GM21723 (cell line): ENCODE measurements around the gene FBXO17.
A peak's percentile ranks its signal among the peaks of the same experiment; 100 is the strongest.

ENCODE experiments used
- ATAC-seq: cut with Tn5 transposase; IDR thresholded peaks from one replicate; pipeline ENCODE4 v1.9.1; 2021; ENCODE audit warnings: mild to moderate bottlenecking, moderate library complexity; ENCODE audit not compliant: unreplicated experiment

Gene FBXO17

DNA sequence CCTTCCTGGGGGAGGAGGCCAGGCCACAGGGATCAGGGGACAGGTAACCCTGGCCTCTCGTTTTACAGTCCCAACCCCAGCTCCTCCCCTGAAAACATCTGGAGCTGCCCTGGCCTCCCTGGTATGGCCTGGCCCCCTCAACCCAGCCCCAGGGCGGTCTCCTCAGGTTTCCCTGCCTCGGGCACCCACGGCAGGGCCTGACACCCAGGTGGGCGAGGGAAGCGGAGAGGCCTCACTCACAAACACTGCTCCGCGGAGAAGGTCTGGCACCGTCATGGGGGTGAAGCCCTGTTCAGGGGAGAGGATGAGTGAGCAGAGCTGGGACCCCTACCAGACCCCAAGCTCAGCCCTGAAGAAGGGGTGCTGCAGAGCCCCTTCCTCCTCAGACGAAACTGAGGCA, 57.0 kb downstream of the FBXO17 start:
- no peak for ATAC-seq

DNA sequence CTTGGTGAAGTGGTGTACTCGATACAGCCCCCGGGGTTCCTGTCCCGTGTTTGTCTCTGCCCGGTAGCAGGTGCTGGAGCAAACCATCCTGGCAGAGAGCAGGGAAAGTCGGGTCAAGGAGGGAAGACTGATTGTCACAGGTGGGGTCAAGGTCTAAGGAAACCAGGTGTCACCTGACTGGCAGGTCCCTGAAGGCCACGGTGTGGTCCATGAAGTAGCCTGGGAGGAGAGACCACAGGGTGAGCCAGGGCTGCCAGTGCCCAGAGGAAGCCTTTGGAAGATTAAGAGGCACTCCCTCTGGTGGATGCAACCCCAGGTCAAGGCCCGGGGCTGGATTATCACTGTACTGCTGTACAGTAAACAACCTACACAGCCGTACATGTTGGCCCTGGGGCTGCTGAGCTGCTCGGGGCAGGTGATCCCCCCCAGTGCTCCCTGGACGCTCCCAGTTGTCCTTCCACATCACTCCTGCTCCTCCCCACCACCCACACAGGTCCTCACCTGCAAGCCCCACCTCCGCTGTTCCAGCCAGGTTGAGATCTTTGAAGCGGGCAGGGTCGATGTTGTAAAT, 57.5 kb downstream of the FBXO17 start:
- no peak for ATAC-seq

DNA sequence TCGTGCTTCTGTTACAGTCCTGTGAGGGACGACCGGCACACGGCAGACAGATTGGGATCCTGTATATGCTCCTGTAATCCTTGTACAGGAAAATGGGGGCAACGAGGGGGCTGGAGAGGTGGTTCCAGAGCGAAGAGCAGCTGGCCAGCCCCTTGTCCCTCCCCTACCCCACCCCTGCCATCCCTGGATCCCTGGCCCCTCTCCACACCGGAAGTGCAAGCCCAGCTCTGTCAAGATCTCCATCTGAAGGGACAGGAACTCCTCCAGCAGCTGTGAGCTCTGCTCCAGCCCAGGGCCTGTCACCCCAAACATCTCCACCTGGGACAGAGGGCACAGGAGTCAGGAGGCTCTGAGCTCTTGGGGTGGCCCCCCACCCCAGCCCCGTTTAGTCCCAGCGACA, 58.0 kb downstream of the FBXO17 start:
- no peak for ATAC-seq

DNA sequence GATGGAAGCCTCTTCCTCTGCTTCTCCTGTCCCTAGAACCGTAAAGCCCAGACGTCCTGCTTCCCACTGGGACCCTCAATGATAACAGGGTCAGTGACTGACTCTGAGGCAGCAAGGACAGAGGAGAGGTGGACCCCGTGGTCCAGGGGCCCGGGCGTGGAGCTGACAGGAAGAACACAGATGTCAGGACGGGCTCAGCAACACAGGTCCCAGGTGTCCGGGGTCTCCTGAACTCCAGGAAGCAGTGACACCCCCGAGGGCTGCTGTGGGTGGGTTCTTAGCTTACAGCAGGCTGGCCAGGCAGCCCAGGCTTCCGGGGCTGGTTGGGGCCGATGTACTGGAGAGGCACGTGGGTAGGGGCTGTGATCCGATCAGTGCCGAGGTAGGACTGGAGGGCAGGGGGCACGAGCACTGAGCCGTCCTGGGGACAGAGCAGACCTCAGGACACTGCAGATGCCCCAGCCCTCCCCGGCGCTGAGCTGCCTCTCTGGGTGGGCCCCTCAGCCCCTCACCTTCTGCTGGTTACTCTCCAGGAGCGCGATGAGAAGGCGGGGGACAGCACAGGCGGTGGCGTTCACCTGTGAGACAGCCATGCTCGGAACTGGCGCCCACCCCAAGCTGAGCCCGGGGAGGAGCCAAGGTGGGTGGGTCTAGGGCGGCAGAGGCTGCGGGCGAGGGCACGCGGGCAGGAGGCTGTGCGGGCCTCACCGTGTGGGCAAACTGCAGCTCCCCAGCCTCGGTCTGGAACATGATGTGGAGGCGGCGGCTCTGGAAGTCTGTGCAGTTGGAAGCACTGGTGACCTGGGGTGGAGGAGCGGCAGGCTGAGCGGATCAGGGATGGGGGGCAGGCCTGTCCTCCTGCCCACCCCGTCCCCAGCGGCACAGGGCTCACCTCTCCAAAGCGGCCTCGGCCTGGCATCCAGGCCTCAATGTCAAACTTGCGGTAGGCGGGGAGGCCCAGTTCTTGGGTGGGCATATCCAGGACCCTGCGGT, 59.9 kb downstream of the FBXO17 start:
- no peak for ATAC-seq

DNA sequence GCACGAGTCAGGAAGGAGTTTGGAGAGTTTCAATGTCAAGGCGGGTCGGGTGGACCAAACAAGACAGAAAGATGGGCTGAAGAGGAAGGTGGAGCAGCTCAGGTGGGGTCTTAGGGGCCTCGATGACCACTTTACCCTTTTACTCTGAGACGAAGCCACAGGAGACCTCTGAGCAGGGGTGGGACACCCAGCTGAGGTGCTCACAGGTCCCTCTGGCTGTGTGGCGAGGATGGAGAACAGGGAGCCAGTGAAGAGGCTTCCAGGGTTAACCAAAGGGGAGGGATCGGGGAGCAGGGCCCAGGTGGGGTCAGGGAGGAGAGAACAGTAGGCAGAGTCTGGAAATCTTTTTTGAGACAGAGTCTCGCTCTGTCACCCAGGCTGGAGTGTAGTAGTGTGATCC, 61.6 kb downstream of the FBXO17 start:
- ATAC-seq = no peak

DNA sequence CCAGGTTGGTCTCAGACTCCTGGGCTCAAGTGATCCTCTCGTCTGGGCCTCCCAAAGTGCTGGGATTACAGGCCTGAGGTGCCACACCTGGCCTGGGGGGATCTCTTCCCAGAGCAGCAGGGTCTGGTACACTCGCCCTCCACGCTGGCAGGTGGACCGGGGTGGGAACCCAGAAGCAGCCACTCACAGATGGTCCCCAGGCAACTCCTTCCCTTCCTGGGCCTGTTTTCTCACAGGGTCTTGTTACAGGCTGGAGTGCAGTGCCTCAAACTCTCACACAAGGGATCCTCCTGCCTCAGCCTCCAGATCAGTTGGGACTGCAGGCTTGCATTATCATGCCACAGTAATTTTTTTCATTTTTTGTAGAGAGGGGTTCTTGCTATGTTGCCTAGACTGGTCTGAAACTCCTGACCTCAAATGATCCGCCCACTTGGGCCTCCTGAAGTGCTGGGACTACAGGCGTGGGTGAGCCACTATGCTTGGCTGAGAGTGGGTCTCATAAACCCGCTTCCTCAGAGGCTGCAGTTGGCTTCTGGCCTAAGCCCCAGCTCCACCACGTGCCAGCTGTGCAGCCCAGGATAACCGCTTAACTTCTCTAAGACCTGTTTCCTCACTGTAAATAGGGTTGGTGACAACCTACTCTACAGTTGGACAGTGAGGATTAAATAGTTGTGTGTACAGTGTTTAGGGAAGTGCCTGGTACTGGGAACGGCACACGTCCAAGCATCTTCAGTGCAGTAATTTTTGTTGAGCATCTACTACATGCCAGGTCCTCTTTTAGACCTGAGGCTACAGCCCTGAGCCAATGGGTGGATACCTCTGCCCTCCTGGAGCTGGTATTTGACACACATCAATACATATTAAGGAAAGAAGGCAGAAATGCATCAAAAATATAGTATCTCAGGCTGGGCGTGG, 62.7 kb downstream of the FBXO17 start:
- ATAC-seq = no peak

DNA sequence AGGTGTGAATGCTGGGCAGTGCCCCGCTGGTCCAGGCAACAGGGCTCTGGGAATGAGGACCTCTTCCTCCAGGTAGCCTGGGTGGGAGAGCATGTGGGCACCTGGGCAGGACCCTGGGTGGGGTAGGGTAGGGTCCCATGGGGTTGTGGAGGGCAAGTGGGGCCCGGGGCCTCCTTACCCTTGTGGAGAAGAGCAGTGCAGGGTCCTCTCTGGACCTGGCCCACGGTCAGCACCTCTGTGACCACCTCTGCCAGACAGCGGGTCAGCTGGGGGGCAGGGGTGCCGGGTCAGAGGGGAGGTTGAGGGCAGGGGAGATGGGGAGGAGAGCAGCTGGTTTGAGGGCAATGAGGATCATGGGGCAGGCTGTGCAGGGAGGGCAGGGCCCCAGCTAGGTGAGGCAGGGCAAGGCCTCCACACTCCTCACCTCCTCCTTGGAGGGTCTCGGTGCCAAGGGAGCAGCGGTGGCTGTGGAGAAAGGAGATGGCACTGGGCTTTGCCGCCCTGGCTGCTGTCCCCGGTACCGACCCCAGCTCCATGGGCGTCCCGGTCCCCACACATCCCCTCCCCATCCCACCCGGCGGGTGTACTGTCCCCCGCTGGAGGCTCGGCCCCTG, 64.0 kb downstream of the FBXO17 start:
- ATAC-seq = no peak

DNA sequence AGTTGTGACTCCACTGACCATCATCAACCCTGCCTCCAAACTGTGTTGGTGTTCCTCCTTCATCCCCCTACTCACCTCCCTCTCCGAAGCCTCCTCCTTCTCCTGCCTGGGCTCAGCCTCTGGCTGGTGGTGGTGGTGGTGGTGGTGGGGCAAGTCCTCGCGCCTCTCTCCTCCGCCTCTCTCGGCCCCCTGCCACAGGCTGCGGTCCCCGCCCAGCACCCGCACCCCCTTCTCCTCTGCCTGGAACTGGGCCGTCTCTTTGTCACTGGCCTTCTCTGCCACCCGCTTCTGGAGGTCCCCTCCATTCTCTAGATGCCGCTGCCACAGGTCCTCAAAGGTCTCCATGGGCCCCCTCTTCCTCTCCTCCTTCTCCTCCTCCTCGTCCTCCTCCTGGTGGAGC, 65.1 kb downstream of the FBXO17 start:
- no peak for ATAC-seq

DNA sequence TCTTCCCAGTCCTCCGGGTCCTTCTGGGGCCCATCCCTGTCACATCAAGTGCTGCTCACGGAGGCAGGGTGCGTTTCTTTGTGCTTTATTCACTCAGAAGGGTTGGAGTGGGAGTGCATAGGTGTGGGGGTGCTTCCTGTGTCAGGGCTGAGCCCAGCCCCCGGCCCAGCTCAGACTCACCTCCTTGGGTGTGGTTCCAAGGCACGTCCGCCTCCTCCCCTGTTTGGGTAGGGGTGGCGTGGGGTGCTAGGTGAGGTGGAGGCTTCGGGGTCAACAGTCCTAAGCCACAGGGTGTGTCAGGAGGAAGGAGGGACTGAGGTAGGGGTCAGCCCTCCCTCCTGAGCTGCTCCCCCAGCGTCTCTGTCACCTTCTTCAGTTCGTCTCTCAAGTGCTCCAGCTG, 66.6 kb downstream of the FBXO17 start:
- no peak for ATAC-seq

DNA sequence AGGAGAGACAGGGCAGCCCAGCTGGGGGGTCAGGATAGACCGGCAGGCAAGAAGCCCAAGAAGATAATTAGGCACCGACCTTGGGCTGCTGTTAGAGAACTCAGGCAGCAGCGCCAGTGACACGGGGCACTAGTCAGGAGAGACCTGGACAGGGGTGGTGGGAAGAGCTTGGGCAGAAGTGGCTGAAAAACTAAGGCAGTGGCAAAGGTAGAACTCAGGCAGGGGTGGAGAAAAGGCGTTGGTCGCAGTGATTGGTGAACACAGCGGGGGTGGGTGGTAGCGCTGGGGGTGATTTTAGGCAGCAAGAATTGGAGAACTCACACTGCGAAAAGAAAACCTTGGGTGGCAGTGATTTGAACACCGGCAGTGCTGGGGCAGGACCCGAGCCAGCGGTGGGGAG, 67.9 kb downstream of the FBXO17 start:
- ATAC-seq = no peak

DNA sequence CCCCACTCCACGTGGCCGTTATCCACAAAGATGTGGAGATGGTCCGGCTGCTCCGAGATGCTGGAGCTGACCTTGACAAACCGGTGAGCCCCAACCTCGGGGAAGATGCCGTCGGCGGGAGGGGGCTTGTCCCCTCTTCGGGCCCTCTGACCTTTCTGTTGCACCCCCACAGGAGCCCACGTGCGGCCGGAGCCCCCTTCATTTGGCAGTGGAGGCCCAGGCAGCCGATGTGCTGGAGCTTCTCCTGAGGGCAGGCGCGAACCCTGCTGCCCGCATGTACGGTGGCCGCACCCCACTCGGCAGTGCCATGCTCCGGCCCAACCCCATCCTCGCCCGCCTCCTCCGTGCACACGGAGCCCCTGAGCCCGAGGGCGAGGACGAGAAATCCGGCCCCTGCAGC, 68.3 kb downstream of the FBXO17 start:
- no peak for ATAC-seq

DNA sequence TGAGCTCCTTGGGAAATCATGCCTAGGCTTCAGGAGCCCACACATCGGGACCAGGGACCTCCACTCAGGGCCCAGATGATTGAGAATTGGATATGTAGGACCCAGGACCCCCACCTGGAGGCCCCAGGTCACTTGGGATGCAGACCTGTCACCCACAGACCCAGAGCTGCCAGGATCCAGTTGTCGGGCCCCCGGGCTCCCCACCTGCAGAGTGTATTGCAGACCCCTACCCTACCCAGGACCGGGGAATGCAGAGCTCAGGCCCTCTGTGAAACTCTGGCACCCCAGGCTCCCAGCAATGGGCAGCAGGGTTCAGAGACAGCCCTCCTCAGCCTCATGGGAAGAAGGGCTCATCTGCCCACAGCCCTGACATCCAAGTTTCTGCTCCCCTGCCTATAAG, 69.9 kb downstream of the FBXO17 start:
- no peak for ATAC-seq

DNA sequence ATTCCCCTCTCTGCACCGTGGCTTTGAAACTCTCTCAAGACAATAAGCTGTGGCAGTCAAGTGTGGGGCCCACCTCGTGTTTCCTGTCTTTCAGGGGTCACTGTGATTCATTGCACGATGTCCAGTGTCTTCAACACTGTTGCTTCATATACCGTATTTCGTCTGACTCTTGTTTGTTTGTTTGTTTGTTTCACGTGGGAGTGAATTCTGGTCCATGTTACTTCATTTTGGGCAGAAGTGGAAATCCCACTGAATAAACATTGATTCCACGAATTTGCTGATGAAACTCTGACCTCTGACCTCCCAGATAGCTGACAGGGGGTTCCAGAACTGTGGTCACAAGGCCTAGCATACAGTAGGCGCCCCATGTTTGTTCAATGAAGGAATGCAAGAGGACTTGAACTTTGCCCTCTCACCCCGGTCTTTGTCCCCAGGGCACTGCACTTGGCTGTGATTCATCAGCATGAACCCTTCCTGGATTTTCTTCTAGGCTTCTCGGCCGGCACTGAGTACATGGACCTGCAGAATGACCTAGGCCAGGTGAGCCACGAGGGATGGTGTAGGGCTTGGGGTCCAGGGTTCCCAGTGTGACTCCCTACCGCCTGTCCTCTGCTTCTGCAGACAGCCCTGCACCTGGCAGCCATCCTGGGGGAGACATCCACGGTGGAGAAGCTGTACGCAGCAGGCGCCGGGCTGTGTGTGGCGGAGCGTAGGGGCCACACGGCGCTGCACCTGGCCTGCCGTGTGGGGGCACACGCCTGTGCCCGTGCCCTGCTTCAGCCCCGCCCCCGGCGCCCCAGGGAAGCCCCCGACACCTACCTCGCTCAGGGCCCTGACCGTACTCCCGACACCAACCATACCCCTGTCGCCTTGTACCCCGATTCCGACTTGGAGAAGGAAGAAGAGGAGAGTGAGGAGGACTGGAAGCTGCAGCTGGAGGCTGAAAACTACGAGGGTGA, 70.7 kb downstream of the FBXO17 start:
- ATAC-seq = no peak

DNA sequence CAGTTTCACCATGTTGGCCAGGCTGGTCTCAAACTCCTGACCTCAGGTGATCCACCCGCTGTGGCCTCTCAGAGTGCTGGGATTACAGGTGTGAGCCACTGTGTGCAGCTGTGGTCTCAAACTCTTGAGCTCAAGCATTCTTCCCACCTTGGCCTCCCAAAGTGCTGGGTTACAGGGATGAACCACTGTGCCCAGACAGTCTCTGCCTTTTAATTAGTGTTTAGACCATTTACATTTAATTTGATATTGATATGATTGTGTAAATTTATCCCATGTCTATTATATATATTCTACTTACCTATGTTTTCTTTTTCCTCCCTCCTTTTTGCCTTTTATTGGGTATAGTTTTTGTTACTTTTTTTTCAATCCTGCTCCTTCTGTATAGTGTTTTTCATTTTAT, 73.9 kb downstream of the FBXO17 start:
- ATAC-seq = no peak

DNA sequence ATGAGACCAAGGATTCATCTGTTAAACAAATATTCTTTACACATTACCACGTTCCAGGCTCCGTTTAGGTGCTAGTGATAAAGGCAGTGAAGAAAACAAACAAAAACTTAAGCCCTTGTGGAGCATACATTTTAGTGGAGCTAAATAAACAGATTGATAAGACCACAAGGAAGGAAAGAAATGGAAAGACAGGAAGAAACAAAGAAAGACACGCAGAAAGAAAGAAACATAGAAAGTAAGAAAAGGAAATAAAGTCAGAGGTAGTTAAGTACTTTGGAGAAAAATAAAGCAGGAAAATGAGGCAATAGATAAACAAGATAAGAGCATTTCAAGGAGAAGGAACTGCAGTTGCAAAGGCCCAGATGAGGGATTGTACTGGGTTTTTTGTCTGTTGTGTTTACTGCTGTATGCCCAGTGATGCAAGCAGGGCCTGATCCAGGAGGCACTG, 74.8 kb downstream of the FBXO17 start:
- no peak for ATAC-seq

DNA sequence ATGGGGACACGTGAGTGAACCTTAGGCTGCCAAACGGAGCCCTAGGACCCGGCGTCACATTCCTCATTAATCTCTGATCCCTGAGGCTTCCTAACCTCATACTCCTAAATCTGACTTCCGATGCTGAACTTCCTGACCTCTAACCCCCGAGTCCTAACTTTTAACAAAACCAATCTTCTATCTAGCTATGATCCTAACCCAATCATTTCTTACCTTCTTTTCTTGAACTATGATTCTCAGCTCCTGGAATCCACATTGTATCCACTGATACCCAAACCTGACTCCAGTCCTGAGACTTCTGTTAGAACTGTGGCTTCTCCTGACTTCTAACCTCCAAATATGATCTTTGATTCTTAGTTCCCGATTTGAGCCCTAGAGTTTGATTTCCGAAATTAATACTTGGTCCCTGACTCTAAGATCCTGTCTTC, 75.3 kb downstream of the FBXO17 start:
- ATAC-seq = no peak

DNA sequence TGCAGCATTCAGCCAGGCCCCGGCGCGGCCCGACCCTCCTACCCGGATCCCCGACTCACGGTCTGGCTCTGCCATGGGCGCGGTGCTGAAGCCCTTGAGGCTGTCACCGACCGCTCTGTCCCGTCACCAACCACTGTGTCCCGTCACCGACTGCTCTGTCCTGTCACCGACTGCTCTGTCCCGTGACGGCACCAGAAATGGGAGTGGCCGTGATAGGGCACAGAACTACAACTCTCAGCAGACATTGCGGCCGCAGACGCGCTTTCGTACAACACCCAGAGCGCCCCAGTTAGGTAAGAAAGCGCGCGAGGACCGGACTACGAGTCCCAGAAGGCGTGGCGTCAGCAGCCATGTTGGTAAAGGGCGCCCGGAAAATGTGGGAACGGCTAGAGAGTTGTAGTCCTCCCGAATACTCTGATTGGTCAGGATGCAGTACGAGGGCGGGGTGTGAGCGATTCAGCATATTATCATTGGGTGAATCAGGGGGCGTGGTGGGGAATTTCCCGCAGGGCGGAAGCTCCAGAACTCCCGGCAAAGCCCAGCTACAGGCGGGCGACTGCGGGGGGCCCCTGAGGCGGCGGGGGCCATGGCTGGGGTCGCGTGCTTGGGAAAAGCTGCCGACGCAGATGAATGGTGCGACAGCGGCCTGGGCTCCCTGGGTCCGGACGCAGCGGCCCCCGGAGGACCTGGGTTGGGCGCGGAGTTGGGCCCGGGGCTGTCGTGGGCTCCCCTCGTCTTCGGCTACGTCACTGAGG, 75.9 kb downstream of the FBXO17 start, which contains the start of the genes NFKBIB and SIRT2:
NFKBIB (plus strand) TSS at position 523 of the 755 bp plus-strand sequence; CDS start at position 587, 64 bp downstream.
SIRT2 (minus strand) TSS at position 172 of the 755 bp plus-strand sequence; CDS start at position 75, 97 bp downstream.
- peak; percentile 89 for ATAC-seq

DNA sequence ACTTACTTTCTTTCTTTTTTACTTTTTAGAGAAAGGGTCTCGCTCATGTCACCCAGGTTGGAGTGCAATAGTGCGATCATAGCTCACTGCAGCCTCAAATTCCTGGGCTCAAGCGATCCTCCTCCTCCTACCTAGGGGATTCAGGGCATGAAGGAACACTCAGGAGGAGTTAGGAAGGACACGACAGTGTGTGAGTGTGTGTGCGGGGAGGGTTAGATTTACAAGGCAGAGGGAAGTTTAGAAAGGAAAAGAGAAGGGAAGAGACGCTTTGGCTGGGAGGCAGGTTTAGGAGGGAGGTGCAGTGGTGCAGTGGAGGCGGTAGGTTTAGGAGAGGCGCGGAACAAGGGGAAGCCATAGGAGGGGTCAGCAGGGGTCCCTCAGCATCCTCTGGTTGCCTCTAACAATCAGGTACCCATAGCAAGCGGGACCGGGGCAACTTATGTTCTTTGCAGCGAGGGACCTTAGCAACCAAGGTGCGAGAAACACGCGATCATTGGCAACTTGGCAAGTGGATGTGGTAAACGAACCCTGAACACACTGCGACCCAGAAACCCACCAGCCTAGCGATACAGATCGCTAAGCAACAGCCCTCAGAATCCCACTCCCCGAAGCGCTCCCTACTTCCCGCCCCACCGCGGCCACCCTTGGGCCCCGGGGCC, 76.6 kb downstream of the FBXO17 start:
- ATAC-seq = no peak
